Ascending aorta (tissue), 2 donors: ENCODE measurements around the gene IRAK3. TPM values are rescaled to one million over a fixed set of nuclear protein-coding genes. Genes with fewer than 3 reads are reported as not detected.

Source experiments
- DNase-seq, 2 donors: peaks; one replicate each; pipeline ENCODE4 v3.0.0-alpha.2; 2019; ENCODE audit warnings: low spot score in 2 of 2
- H3K27ac ChIP-seq, 2 donors: fragments of 200-600 bp; sonication (generic); one replicate each; pipeline ENCODE4 v1.5.1; 2016 to 2017; ENCODE audit warnings: mild to moderate bottlenecking in 1 of 2
- H3K27me3 ChIP-seq: fragments of 200-600 bp; sonication (generic); one replicate; pipeline ENCODE4 v1.5.1; 2017
- H3K36me3 ChIP-seq, 2 donors: fragments of 200-600 bp; sonication (generic); one replicate each; pipeline ENCODE4 v1.5.1; 2016
- H3K4me1 ChIP-seq, 2 donors: fragments of 200-600 bp; sonication (generic); one replicate each; pipeline ENCODE4 v1.5.1; 2016 to 2017; ENCODE audit warnings: mild to moderate bottlenecking in 1 of 2
- H3K4me3 ChIP-seq, 2 donors: fragments of 200-600 bp; sonication (generic); one replicate each; pipeline ENCODE4 v1.5.1; 2016 to 2017; ENCODE audit warnings: mild to moderate bottlenecking in 1 of 2
- H3K9me3 ChIP-seq, 2 donors: fragments of 200-600 bp; sonication (generic); one replicate each; pipeline ENCODE4 v1.5.1; 2016
- CTCF ChIP-seq, 3 experiments: fragments of 200-600 bp in 2 of 3; fragments of 450-650 bp in 1 of 3; sonication (generic) in 2 of 3; IDR thresholded peaks; one replicate each; pipeline ENCODE4 v1.5.1; 2016 to 2019; ENCODE audit warnings: antibody characterized with exemption in 3 of 3, mild to moderate bottlenecking in 1 of 3, moderate library complexity in 1 of 3
- intact Hi-C: fragments of 100-400 bp; cut with DNase I; formaldehyde crosslinking; loops from one replicate; pipeline ENCODE4 v1.15.1; 2023
- total RNA-seq: library from RNA; depleted of rRNA; stranded (reverse); fragments of >200 nt; gene quantifications from one replicate; pipeline ENCODE4 v1.1.0, GENCODE V29; 2016

Gene IRAK3
- total RNA-seq, 1 donor from 2014 or later: 35.9 TPM

DNA sequence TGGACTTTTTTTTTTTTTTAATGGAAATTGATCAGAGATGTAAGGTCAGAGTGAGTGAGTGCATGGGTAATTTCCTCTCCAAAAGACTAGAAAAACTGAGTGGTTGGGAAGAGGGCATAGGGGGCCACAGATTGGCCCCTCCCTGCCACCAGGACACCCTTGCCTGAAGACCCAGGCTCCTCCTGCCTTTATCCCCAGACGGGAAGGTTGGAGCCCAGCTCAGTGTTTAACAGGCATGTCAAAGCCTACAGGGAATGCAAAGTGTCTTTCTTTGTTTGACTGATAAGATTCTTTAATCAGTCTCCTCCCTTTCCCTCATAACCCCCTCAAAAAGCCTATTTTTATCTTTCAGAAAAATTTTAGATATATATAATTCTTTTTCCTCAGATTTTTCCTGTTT, 50.3 kb downstream of the IRAK3 start:
- Histone ChIP-seq H3K36me3 (peaks cover 0 to 3% of the 10 kb centered on the region in 2 donors), H3K27ac (no peak overlapping the region), H3K9me3 (no peaks in the 10 kb centered on the region), H3K4me1 (peaks cover 2 to 7% of the 10 kb centered on the region in 2 donors), H3K4me3 (no peak overlapping the region), H3K27me3 (no peaks in the 10 kb centered on the region)
- intact Hi-C loops: no loop called here
- no peak for TF ChIP-seq CTCF (IDR thresholded peaks at IDR 0.05)
- DNase-seq: no peak

DNA sequence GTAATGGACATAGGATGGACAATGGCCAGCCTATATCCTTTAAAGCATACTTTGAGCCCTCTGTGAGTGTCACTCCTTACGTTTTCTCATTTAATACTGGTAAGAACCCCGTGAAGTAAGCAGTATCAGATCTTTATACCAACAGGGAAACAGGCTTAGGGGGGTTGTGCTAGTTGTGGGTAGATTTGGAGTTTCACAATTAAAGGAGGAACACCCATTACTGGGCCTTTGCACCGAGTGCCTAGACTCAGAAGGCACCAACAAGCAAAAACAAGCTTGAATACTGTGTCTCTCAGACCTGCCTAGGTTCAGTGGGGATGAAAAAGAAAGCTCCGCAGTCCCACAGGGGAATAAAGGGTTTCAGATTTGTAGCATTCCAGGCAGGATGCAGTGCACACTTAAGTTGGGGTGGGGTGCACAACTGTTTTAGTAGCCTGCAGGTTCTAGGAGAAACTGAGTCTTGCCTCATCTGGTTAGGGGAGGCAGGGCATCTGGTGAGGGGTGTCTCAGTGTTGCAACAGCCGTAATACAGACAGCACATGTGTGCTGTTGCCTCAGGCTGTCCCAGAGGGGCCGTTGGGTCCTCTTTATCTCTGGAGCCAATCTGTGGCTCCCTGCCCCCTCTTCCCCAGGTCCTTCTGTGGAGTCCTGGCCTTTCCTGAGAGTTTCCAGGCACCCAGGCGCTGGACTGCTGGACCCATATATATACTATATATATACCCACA, 51.2 kb downstream of the IRAK3 start:
- no peak for TF ChIP-seq CTCF (IDR thresholded peaks at IDR 0.05)
- Histone ChIP-seq H3K36me3 (peaks cover 4 to 9% of the 10 kb centered on the region in 2 donors), H3K27ac (no peak overlapping the region), H3K9me3 (no peaks in the 10 kb centered on the region), H3K4me1 (peaks cover 2 to 4% of the 10 kb centered on the region in 2 donors), H3K4me3 (no peak overlapping the region), H3K27me3 (no peaks in the 10 kb centered on the region)
- intact Hi-C loops: no loop called here
- DNase-seq: no peak

GRCh38 chr12:66241061-66242043, 52.3 kb downstream of the IRAK3 start:
- Histone ChIP-seq H3K9me3 (no peaks in the 10 kb centered on the region), H3K27ac (no peak overlapping the region), H3K36me3 (peaks cover 4 to 14% of the 10 kb centered on the region in 2 donors), H3K27me3 (no peaks in the 10 kb centered on the region), H3K4me3 (no peak overlapping the region), H3K4me1 (no peaks in the 10 kb centered on the region)
- intact Hi-C loops: no loop called here
- no peak for DNase-seq
- TF ChIP-seq CTCF (IDR thresholded peaks at IDR 0.05): no peak

DNA sequence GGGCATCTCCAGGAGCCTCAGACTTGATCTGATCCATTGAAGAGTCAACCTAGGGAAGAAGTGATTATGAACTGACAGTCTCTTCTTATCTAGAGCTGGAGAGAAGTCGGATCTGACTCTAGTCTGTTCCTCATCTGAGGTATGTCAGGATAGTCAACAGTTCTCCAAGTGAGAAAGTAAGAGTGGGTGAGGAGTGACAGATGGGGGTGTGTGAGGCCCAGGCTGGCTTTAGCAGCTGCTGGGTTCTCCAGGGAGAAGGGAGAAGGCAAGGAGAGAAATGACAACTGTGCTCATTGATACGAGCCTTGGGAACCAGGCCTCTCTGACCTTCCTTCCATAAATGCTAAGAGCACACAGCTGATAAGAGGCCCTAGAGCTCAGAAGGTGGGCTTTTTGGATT, 53.3 kb downstream of the IRAK3 start:
- DNase-seq: no peak
- Histone ChIP-seq H3K9me3 (no peaks in the 10 kb centered on the region), H3K27ac (no peak overlapping the region), H3K4me1 (no peaks in the 10 kb centered on the region), H3K4me3 (no peak overlapping the region), H3K27me3 (no peaks in the 10 kb centered on the region), H3K36me3 (peaks cover 7 to 21% of the 10 kb centered on the region in 2 donors)
- TF ChIP-seq CTCF (IDR thresholded peaks at IDR 0.05): no peak
- intact Hi-C loops: no loop called here

- Histone ChIP-seq H3K4me3 (no peak overlapping the region), H3K9me3 (no peaks in the 10 kb centered on the region), H3K27me3 (no peaks in the 10 kb centered on the region), H3K4me1 (no peaks in the 10 kb centered on the region), H3K27ac (no peak overlapping the region), H3K36me3 (peaks cover 17 to 37% of the 10 kb centered on the region in 2 donors)
- intact Hi-C loops: no loop called here
- TF ChIP-seq CTCF (IDR thresholded peaks at IDR 0.05): no peak
- no peak for DNase-seq
Observed at GRCh38 chr12:66243911-66244310, 54.9 kb downstream of the IRAK3 start.
